Pancreas (tissue), 10 donors: Measurements from ENCODE around the gene GABRA4. TPM values are rescaled to one million over a fixed set of nuclear protein-coding genes. Genes with fewer than 3 reads are reported as not detected.

Source experiments
- ATAC-seq, 4 donors: fragments of 200-7000 bp; cut with Tn5 transposase; one replicate each; pipeline versions ENCODE4 v1.8.0 to v1.9.1; 2020; ENCODE audit warnings: mild to moderate bottlenecking in 4 of 4, moderate library complexity in 4 of 4
- DNase-seq, 6 donors: peaks; one replicate each; pipeline ENCODE4 v3.0.0-alpha.2; 2020
- FAIRE-seq: peaks from 2 replicates; lab custom pipeline; 2012; peaks lifted over from hg19 to GRCh38; lab: Jason Lieb, UNC
- H3K27ac ChIP-seq, 4 donors: fragments of 200-600 bp; sonication (generic); 1 replicate in 3 of 4; 2 replicates in 1 of 4; pipeline versions ENCODE4 v1.5.0 to v1.8.0; 2020
- H3K27me3 ChIP-seq, 4 donors: fragments of 200-600 bp; one replicate each; pipeline ENCODE4 v1.8.0; 2021
- H3K36me3 ChIP-seq, 3 donors: fragments of 200-600 bp; sonication (generic) in 1 of 3; one replicate each; pipeline versions ENCODE4 v1.5.0 to v1.8.0; 2020 to 2021
- H3K4me1 ChIP-seq, 3 donors: fragments of 200-600 bp; one replicate each; pipeline ENCODE4 v1.8.0; 2021
- H3K4me3 ChIP-seq, 4 donors: fragments of 200-600 bp; sonication (generic) in 2 of 4; one replicate each; pipeline versions ENCODE4 v1.5.0 to v1.8.0; 2020 to 2021
- H3K9me3 ChIP-seq, 4 donors: fragments of 200-600 bp; one replicate each; pipeline ENCODE4 v1.8.0; 2021
- CTCF ChIP-seq, 4 donors: fragments of 200-600 bp; sonication (generic) in 3 of 4; IDR thresholded peaks; one replicate each; pipeline versions ENCODE4 v1.5.0 to v1.8.0; 2021; ENCODE audit warnings: antibody characterized with exemption in 4 of 4
- whole genome bisulfite sequencing, 2 donors: extraction: QIAGEN DNeasy Blood & Tissue Kit; methylation state at CpG; one replicate each; pipeline ENCODE4 v1.1.7; 2013; 5-methylcytosine and 5-hydroxymethylcytosine counted together
- intact Hi-C, 3 donors: fragments of 100-400 bp; cut with DNase I; formaldehyde crosslinking; loops; one replicate each; pipeline versions ENCODE4 v1.11.1 to v1.14.2; 2022
- polyA plus RNA-seq, 2 donors: library from polyadenylated mRNA; stranded (reverse); fragments of 200-250 nt; gene quantifications; one replicate each; pipeline ENCODE4 v1.2.3, GENCODE V29; 2013
- total RNA-seq, 6 donors: library from RNA; stranded (reverse); fragmentation: NEBNext Ultra II Directional in 4 of 6; extraction: Animal tissue kit (Norgen Biotek cat#: 25700) in 4 of 6; gene quantifications; one replicate each; pipeline versions ENCODE4 v1.2.1 to v1.2.4, GENCODE V29; 2021 to 2023
- donor health status: healthy with polysubstance abuse.
- donor health status: DM: no; HTN: no; CAD: no; lungs with moderate emphysema.
- donor health status: DM: no; HTN: no; CAD: no.
- donor health status: control.
- donor health status: control.
- donor health status: Bipolar disorder and iron deficiency.
- donor health status: DM: yes; HTN: yes; CAD: no.
- donor health status: DM: no; HTN: no; CAD: no.
- donor health status: DM: no; HTN: no; CAD: no.
- donor health status: DM: yes; HTN: yes; CAD: no.

GABRA4 gene
- total and polyA plus RNA-seq, 8 donors = 0.03 to 0.14 (median 0.06) TPM; not detected in 4

GRCh38 chr4:46967631-46968030 is 25.8 kb downstream of the GABRA4 start:
- intact Hi-C loops = no loop called here
- FAIRE-seq = no peak
- ATAC-seq = peak in 1 of 4 donors; percentile 34
- Histone ChIP-seq H3K4me1 (no peaks in the 10 kb centered on the region), H3K27me3 (no peaks in the 10 kb centered on the region), H3K9me3 (no peaks in the 10 kb centered on the region), H3K27ac (no peak overlapping the region), H3K36me3 (no peaks in the 10 kb centered on the region), H3K4me3 (no peak overlapping the region)
- TF ChIP-seq CTCF (IDR thresholded peaks at IDR 0.05) = no peak
- no peak for DNase-seq
- WGBS, 2 donors = 74 to 77% methylated on average over 2 of the region's 2 CpGs

- Histone ChIP-seq H3K36me3 (no peaks in the 10 kb centered on the region), H3K4me3 (no peak overlapping the region), H3K27ac (no peak overlapping the region), H3K27me3 (peaks cover 0 to 3% (median 0%) of the 10 kb centered on the region in 4 donors), H3K4me1 (no peaks in the 10 kb centered on the region), H3K9me3 (no peaks in the 10 kb centered on the region)
- intact Hi-C loops = no loop called here
- TF ChIP-seq CTCF (IDR thresholded peaks at IDR 0.05) = no peak
- DNase-seq (no peak), ATAC-seq (no peak), FAIRE-seq (no peak)
- 41 to 60% methylated on average over 2 of the region's 2 CpGs for whole genome bisulfite sequencing, 2 donors
Measured at GRCh38 chr4:46958742-46959488, 34.5 kb downstream of the GABRA4 start.

DNA sequence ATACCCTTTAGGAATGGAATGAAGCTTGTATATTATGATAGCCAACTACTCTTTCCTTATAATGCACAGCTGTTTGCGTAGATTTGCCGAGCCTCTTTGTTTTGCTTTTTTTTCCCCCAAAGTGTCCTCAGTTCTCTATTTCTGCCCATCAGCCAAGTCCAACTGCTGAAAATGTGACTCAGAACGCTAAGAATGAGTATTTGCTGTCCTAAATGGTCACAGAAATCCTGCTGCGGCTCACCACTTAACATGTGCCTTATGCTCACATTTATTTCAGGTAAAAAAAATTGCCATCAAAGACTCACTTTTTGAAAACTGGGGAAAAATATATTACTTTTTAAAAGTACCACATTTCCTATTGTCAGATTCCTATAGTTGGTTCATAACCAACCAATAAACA is 36.9 kb downstream of the GABRA4 start:
- ATAC-seq (no peak), DNase-seq (no peak), FAIRE-seq (no peak)
- intact Hi-C loops = no loop called here
- Histone ChIP-seq H3K9me3 (no peaks in the 10 kb centered on the region), H3K27ac (no peak overlapping the region), H3K4me3 (no peak overlapping the region), H3K27me3 (peaks cover 0 to 3% (median 0%) of the 10 kb centered on the region in 4 donors), H3K36me3 (no peaks in the 10 kb centered on the region), H3K4me1 (no peaks in the 10 kb centered on the region)
- WGBS, 2 donors = 62 to 68% methylated on average over 4 of the region's 4 CpGs
- no peak for TF ChIP-seq CTCF (IDR thresholded peaks at IDR 0.05)

- H3K27me3 ChIP-seq = peaks cover 0 to 3% (median 0%) of the 10 kb centered on the region in 4 donors
- ATAC-seq = no peak
- FAIRE-seq = no peak
Measured at GRCh38 chr4:46955601-46956000, 37.8 kb downstream of the GABRA4 start.

More at GRCh38 chr4:46955601-46956000, 37.8 kb downstream of the GABRA4 start:
- TF ChIP-seq CTCF (IDR thresholded peaks at IDR 0.05) = no peak
- DNase-seq = no peak
- H3K36me3 ChIP-seq = no peaks in the 10 kb centered on the region
- no peak overlapping the region for H3K27ac ChIP-seq
- no peaks in the 10 kb centered on the region for H3K9me3 ChIP-seq
- H3K4me3 ChIP-seq = no peak overlapping the region
- intact Hi-C loops = no loop called here
- no peaks in the 10 kb centered on the region for H3K4me1 ChIP-seq
